ENCODE results near the gene SSBP4. TPM values are rescaled to one million over a fixed set of nuclear protein-coding genes. Genes with fewer than 3 reads are reported as not detected.

Gene SSBP4
- total RNA-seq, 4 donors from 2014 or later = 23.7 to 48.1 (median 26.1) TPM

GRCh38 chr19:18474366-18474887 is 55.2 kb downstream of the SSBP4 start:
- Histone ChIP-seq H3K9me3 (no peaks in the 10 kb centered on the region), H3K27me3 (no peaks in the 10 kb centered on the region), H3K27ac (peak overlapping the region in 3 of 4 donors; percentile 3 to 79 (median 54)), H3K4me3 (no peak overlapping the region), H3K4me1 (peaks cover 33 to 78% (median 62%) of the 10 kb centered on the region in 3 donors), H3K36me3 (peaks cover 0 to 30% (median 4%) of the 10 kb centered on the region in 3 donors)
- WGBS, 2 donors = 86 to 90% methylated on average over 4 to 9 of the region's 13 CpGs
- intact Hi-C loops (cut with DNase I) = loop anchor here (10.0 kb wide), 1 partner anchor 100 kb away; the partner anchor contains the start of gene UBA52
- no peak for TF ChIP-seq POLR2A (IDR thresholded peaks at IDR 0.05)
- TF ChIP-seq, protein P1, sequence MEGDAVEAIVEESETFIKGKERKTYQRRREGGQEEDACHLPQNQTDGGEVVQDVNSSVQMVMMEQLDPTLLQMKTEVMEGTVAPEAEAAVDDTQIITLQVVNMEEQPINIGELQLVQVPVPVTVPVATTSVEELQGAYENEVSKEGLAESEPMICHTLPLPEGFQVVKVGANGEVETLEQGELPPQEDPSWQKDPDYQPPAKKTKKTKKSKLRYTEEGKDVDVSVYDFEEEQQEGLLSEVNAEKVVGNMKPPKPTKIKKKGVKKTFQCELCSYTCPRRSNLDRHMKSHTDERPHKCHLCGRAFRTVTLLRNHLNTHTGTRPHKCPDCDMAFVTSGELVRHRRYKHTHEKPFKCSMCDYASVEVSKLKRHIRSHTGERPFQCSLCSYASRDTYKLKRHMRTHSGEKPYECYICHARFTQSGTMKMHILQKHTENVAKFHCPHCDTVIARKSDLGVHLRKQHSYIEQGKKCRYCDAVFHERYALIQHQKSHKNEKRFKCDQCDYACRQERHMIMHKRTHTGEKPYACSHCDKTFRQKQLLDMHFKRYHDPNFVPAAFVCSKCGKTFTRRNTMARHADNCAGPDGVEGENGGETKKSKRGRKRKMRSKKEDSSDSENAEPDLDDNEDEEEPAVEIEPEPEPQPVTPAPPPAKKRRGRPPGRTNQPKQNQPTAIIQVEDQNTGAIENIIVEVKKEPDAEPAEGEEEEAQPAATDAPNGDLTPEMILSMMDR (IDR thresholded peaks at IDR 0.05) = no peak
- DNase-seq = no peak

GRCh38 chr19:18475004-18475453 is 55.8 kb downstream of the SSBP4 start:
- Histone ChIP-seq H3K4me1 (peaks cover 37 to 78% (median 64%) of the 10 kb centered on the region in 3 donors), H3K9me3 (no peaks in the 10 kb centered on the region), H3K27me3 (no peaks in the 10 kb centered on the region), H3K4me3 (no peak overlapping the region), H3K36me3 (peaks cover 0 to 30% (median 4%) of the 10 kb centered on the region in 3 donors), H3K27ac (peak overlapping the region in 3 of 4 donors; percentile 3 to 79 (median 54))
- TF ChIP-seq, protein P1 (IDR thresholded peaks at IDR 0.05) = no peak
- intact Hi-C loops (cut with DNase I) = loop anchor here (10.0 kb wide), 1 partner anchor 100 kb away; the partner anchor contains the start of gene UBA52
- no peak for DNase-seq
- WGBS, 2 donors = 57 to 58% methylated on average over 5 of the region's 5 CpGs

GRCh38 chr19:18475762-18476331 is 56.6 kb downstream of the SSBP4 start:
- H3K9me3 ChIP-seq = no peaks in the 10 kb centered on the region
- TF ChIP-seq POLR2A (IDR thresholded peaks at IDR 0.05) = no peak
- TF ChIP-seq, protein P1 (IDR thresholded peaks at IDR 0.05) = no peak
- whole genome bisulfite sequencing, 2 donors = 80 to 85% methylated on average over 13 to 16 of the region's 19 CpGs
- DNase-seq = no peak
- H3K27ac ChIP-seq = peak overlapping the region in 2 of 4 donors; percentile 54 to 57
- peaks cover 37 to 78% (median 64%) of the 10 kb centered on the region in 3 donors for H3K4me1 ChIP-seq
- H3K4me3 ChIP-seq = no peak overlapping the region
- H3K36me3 ChIP-seq = peaks cover 0 to 23% (median 4%) of the 10 kb centered on the region in 3 donors
- no peaks in the 10 kb centered on the region for H3K27me3 ChIP-seq
- intact Hi-C loops (cut with DNase I) = loop anchor here (10.0 kb wide), 1 partner anchor 99 kb away; the partner anchor contains the start of gene UBA52

DNA sequence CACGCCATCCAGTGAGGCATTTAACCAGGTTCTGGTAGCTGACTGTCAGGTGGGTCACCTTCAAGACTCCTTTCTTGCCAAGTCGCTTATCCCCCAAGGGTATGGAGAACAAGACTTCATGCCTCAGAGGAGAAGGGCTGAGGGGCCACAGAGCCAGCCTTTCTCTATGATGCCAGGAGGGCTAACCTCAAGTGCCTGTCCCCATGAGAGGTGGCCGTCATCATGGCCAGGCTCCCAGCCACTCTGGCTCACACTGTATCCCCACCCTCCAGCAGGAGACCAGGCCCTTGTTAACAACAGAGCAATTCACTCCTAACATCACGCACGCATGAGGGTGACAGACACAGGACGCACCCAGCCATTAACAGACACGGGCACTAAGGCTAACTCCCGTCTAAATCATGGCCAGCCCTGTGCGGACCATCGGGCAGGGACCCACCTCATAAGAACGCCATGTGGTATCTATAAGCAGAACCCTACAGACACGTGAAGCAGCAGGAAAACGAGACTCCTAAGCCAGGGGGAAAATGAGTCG is 57.4 kb downstream of the SSBP4 start:
- TF ChIP-seq POLR2A (IDR thresholded peaks at IDR 0.05) = no peak
- TF ChIP-seq, protein P1 (IDR thresholded peaks at IDR 0.05) = no peak
- Histone ChIP-seq H3K4me1 (peaks cover 37 to 85% (median 67%) of the 10 kb centered on the region in 3 donors), H3K27ac (peak overlapping the region in 2 of 4 donors; percentile 57 to 74), H3K27me3 (no peaks in the 10 kb centered on the region), H3K4me3 (no peak overlapping the region), H3K9me3 (no peaks in the 10 kb centered on the region), H3K36me3 (peaks cover 0 to 15% (median 4%) of the 10 kb centered on the region in 3 donors)
- no peak for DNase-seq
- intact Hi-C loops (cut with DNase I) = loop anchor here (10.0 kb wide), 1 partner anchor 98 kb away; the partner anchor contains the start of gene UBA52
- 84 to 86% methylated on average over 11 to 12 of the region's 14 CpGs for WGBS, 2 donors
